SK-N-SH treated with all-trans-retinoic acid at 6 μM for 48 hours (cell line): ENCODE results near the gene PLD1.

Experiments
- ATAC-seq: fragments of 200-7000 bp; cut with Tn5 transposase; 3 replicates; pipeline ENCODE4 v1.9.1; 2020; ENCODE audit warnings: mild to moderate bottlenecking, moderate library complexity
- ARNTL ChIP-seq: fragments of 450-650 bp; formaldehyde crosslinking; IDR thresholded peaks from 2 replicates; pipeline ENCODE4 v1.5.0; 2020; ENCODE audit warnings: low read depth, mild to moderate bottlenecking, moderate library complexity, borderline replicate concordance
- BACH2 ChIP-seq: fragments of 250-450 bp; sonication (Bioruptor Pico); IDR thresholded peaks from 2 replicates; pipeline ENCODE4 v1.9.0; 2021; ENCODE audit warnings: mild to moderate bottlenecking, borderline replicate concordance
- CSDC2 ChIP-seq: fragments of 250-450 bp; sonication (Bioruptor Pico); IDR thresholded peaks from 2 replicates; pipeline ENCODE4 v1.5.0; 2020; ENCODE audit warnings: mild to moderate bottlenecking, moderate library complexity
- ESRRG ChIP-seq: fragments of 250-450 bp; sonication (Bioruptor Pico); IDR thresholded peaks from 2 replicates; pipeline ENCODE4 v1.6.1; 2021; ENCODE audit warnings: mild to moderate bottlenecking
- GLIS3 ChIP-seq: fragments of 250-450 bp; sonication (Bioruptor Pico); IDR thresholded peaks from 2 replicates; pipeline ENCODE4 v1.5.0; 2020; ENCODE audit warnings: mild to moderate bottlenecking, moderate library complexity
- ISL1 ChIP-seq: fragments of 250-450 bp; sonication (Bioruptor Pico); IDR thresholded peaks from 2 replicates; pipeline ENCODE4 v2.1.2; 2022; ENCODE audit warnings: mild to moderate bottlenecking, moderate library complexity
- OSR1 ChIP-seq: fragments of 250-450 bp; sonication (Bioruptor Pico); IDR thresholded peaks from 2 replicates; pipeline ENCODE4 v1.8.0; 2022; ENCODE audit warnings: moderate library complexity, mild to moderate bottlenecking, inconsistent platforms
- PPARA ChIP-seq: fragments of 250-450 bp; sonication (Bioruptor Pico); IDR thresholded peaks from 2 replicates; pipeline ENCODE4 v1.5.0; 2020; ENCODE audit warnings: mild to moderate bottlenecking, borderline replicate concordance
- RARB ChIP-seq: fragments of 250-450 bp; sonication (Bioruptor Pico); IDR thresholded peaks from 2 replicates; pipeline ENCODE4 v1.8.0; 2021; ENCODE audit warnings: mild to moderate bottlenecking, moderate library complexity
- SNAI2 ChIP-seq: fragments of 250-450 bp; sonication (Bioruptor Pico); IDR thresholded peaks from 2 replicates; pipeline ENCODE4 v1.5.0; 2020; ENCODE audit warnings: mild to moderate bottlenecking, moderate library complexity
- TCF4 ChIP-seq: fragments of 250-450 bp; sonication (Bioruptor Pico); IDR thresholded peaks from 2 replicates; pipeline ENCODE4 v1.8.0; 2021; ENCODE audit warnings: mild to moderate bottlenecking, moderate library complexity, borderline replicate concordance
- TOX ChIP-seq: fragments of 250-450 bp; sonication (Bioruptor Pico); IDR thresholded peaks from 2 replicates; pipeline ENCODE4 v1.8.0; 2021; ENCODE audit warnings: mild to moderate bottlenecking, moderate library complexity, borderline replicate concordance
- ZC3H10 ChIP-seq: fragments of 250-450 bp; sonication (Bioruptor Pico); IDR thresholded peaks from 2 replicates; pipeline ENCODE4 v1.5.1; 2021; ENCODE audit warnings: mild to moderate bottlenecking, moderate library complexity
- ZFP3 ChIP-seq: fragments of 250-450 bp; sonication (Bioruptor Pico); IDR thresholded peaks from 2 replicates; pipeline ENCODE4 v1.5.0; 2020; ENCODE audit warnings: mild to moderate bottlenecking, moderate library complexity
- ZFP30 ChIP-seq: fragments of 450-650 bp; formaldehyde crosslinking; IDR thresholded peaks from 2 replicates; pipeline ENCODE4 v1.5.0; 2022; ENCODE audit warnings: mild to moderate bottlenecking, moderate library complexity
- ZNF565 ChIP-seq: fragments of 450-650 bp; formaldehyde crosslinking; conservative IDR thresholded peaks from 2 replicates; pipeline ENCODE4 v1.5.0; 2020; ENCODE audit warnings: low read depth, mild to moderate bottlenecking, moderate library complexity
- ZNF70 ChIP-seq: fragments of 450-650 bp; formaldehyde crosslinking; IDR thresholded peaks from 2 replicates; pipeline ENCODE4 v1.5.0; 2020; ENCODE audit warnings: mild to moderate bottlenecking, moderate library complexity
- ZNF8 ChIP-seq: fragments of 450-650 bp; formaldehyde crosslinking; IDR thresholded peaks from 2 replicates; pipeline ENCODE4 v1.5.0; 2020; ENCODE audit warnings: mild to moderate bottlenecking, moderate library complexity
- TF ChIP-seq, protein P1 (sequence below): fragments of 250-450 bp; sonication (Bioruptor Pico); IDR thresholded peaks from 2 replicates; pipeline ENCODE4 v1.5.0; 2020; ENCODE audit warnings: mild to moderate bottlenecking, moderate library complexity
- TF ChIP-seq, protein P2 (sequence below): fragments of 250-450 bp; sonication (Bioruptor Pico); IDR thresholded peaks from 2 replicates; pipeline ENCODE4 v1.5.1; 2020; ENCODE audit warnings: low read depth, mild to moderate bottlenecking, moderate library complexity
- TF ChIP-seq, protein P3 (sequence below): fragments of 250-450 bp; sonication (Bioruptor Pico); IDR thresholded peaks from 2 replicates; pipeline ENCODE4 v1.5.1; 2021; ENCODE audit warnings: mild to moderate bottlenecking, moderate library complexity
- TF ChIP-seq, protein P4 (sequence below): fragments of 250-450 bp; sonication (Bioruptor Pico); IDR thresholded peaks from 2 replicates; pipeline ENCODE4 v1.8.0; 2021; ENCODE audit warnings: low read depth, mild to moderate bottlenecking, moderate library complexity, borderline replicate concordance
- TF ChIP-seq, protein P5 (sequence below): fragments of 250-450 bp; sonication (Bioruptor Pico); IDR thresholded peaks from 2 replicates; pipeline ENCODE4 v1.8.0; 2020; ENCODE audit warnings: mild to moderate bottlenecking, moderate library complexity, borderline replicate concordance

Gene PLD1

DNA sequence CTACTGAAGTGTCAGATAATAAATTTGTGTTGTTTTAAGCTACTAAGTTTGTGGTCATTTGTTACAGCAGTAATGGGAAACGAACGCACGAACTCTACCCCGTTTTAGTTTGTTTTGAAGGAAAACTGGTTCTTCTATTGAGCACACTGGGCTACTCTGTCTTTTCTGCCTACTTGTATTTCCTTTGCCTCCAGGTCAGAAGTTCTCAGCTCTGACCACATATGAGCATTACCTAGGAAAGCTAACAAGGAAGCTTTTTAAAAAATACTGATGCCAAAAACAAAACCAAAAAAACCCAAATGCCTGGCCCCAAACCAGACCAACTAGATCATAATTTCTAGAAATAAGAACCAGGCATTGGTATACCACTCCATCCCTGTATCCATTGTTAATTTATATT, 193.5 kb downstream of the PLD1 start:
- ATAC-seq: no peak
- no peak for TF ChIP-seq SNAI2 (CRISPR knock-in tag)
- TF ChIP-seq ZFP30 (CRISPR knock-in tag): no peak
- TF ChIP-seq BACH2 (CRISPR knock-in tag): no peak

DNA sequence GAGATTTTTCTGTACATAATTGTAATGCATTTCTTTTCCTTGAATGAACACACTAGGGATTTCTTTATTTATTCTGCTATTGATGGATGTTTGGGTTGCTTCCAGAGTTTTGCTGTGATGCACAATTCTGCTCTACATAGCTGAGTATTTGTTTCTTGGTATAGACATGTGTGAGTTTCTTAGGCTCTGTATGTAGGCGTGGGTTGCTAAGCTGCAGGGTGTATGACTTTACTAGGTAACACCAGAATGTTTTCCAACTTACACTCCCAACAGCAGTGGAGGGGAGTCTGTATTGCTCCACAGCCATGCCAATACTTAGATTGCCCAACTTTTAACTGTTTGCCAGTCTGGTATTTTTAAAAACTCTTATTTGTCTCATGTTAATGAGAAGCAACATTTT, 194.6 kb downstream of the PLD1 start:
- no peak for ATAC-seq
- TF ChIP-seq CSDC2 (no peak), RARB (CRISPR knock-in tag) (no peak), ZFP3 (CRISPR knock-in tag) (no peak), ISL1 (CRISPR knock-in tag) (no peak), ZNF70 (no peak), GLIS3 (CRISPR knock-in tag) (no peak), SNAI2 (CRISPR knock-in tag) (no peak), PPARA (CRISPR knock-in tag) (no peak), OSR1 (CRISPR knock-in tag) (no peak), ZNF565 (CRISPR knock-in tag) (no peak), ZNF8 (CRISPR knock-in tag) (no peak), ARNTL (CRISPR knock-in tag) (no peak), ZC3H10 (CRISPR knock-in tag) (no peak), TCF4 (CRISPR knock-in tag) (no peak), ZFP30 (CRISPR knock-in tag) (no peak)
- TF ChIP-seq, protein P1, sequence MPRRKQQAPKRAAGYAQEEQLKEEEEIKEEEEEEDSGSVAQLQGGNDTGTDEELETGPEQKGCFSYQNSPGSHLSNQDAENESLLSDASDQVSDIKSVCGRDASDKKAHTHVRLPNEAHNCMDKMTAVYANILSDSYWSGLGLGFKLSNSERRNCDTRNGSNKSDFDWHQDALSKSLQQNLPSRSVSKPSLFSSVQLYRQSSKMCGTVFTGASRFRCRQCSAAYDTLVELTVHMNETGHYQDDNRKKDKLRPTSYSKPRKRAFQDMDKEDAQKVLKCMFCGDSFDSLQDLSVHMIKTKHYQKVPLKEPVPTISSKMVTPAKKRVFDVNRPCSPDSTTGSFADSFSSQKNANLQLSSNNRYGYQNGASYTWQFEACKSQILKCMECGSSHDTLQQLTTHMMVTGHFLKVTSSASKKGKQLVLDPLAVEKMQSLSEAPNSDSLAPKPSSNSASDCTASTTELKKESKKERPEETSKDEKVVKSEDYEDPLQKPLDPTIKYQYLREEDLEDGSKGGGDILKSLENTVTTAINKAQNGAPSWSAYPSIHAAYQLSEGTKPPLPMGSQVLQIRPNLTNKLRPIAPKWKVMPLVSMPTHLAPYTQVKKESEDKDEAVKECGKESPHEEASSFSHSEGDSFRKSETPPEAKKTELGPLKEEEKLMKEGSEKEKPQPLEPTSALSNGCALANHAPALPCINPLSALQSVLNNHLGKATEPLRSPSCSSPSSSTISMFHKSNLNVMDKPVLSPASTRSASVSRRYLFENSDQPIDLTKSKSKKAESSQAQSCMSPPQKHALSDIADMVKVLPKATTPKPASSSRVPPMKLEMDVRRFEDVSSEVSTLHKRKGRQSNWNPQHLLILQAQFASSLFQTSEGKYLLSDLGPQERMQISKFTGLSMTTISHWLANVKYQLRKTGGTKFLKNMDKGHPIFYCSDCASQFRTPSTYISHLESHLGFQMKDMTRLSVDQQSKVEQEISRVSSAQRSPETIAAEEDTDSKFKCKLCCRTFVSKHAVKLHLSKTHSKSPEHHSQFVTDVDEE (CRISPR knock-in tag): no peak
- TF ChIP-seq, protein P2, sequence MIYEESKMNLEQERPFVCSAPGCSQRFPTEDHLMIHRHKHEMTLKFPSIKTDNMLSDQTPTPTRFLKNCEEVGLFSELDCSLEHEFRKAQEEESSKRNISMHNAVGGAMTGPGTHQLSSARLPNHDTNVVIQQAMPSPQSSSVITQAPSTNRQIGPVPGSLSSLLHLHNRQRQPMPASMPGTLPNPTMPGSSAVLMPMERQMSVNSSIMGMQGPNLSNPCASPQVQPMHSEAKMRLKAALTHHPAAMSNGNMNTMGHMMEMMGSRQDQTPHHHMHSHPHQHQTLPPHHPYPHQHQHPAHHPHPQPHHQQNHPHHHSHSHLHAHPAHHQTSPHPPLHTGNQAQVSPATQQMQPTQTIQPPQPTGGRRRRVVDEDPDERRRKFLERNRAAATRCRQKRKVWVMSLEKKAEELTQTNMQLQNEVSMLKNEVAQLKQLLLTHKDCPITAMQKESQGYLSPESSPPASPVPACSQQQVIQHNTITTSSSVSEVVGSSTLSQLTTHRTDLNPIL (CRISPR knock-in tag): no peak
- TF ChIP-seq, protein P3, sequence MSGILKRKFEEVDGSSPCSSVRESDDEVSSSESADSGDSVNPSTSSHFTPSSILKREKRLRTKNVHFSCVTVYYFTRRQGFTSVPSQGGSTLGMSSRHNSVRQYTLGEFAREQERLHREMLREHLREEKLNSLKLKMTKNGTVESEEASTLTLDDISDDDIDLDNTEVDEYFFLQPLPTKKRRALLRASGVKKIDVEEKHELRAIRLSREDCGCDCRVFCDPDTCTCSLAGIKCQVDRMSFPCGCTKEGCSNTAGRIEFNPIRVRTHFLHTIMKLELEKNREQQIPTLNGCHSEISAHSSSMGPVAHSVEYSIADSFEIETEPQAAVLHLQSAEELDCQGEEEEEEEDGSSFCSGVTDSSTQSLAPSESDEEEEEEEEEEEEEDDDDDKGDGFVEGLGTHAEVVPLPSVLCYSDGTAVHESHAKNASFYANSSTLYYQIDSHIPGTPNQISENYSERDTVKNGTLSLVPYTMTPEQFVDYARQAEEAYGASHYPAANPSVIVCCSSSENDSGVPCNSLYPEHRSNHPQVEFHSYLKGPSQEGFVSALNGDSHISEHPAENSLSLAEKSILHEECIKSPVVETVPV (CRISPR knock-in tag): no peak
- TF ChIP-seq, protein P4, sequence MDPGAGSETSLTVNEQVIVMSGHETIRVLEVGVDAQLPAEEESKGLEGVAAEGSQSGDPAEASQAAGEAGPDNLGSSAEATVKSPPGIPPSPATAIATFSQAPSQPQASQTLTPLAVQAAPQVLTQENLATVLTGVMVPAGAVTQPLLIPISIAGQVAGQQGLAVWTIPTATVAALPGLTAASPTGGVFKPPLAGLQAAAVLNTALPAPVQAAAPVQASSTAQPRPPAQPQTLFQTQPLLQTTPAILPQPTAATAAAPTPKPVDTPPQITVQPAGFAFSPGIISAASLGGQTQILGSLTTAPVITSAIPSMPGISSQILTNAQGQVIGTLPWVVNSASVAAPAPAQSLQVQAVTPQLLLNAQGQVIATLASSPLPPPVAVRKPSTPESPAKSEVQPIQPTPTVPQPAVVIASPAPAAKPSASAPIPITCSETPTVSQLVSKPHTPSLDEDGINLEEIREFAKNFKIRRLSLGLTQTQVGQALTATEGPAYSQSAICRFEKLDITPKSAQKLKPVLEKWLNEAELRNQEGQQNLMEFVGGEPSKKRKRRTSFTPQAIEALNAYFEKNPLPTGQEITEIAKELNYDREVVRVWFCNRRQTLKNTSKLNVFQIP (CRISPR knock-in tag): no peak
- TF ChIP-seq, protein P5, sequence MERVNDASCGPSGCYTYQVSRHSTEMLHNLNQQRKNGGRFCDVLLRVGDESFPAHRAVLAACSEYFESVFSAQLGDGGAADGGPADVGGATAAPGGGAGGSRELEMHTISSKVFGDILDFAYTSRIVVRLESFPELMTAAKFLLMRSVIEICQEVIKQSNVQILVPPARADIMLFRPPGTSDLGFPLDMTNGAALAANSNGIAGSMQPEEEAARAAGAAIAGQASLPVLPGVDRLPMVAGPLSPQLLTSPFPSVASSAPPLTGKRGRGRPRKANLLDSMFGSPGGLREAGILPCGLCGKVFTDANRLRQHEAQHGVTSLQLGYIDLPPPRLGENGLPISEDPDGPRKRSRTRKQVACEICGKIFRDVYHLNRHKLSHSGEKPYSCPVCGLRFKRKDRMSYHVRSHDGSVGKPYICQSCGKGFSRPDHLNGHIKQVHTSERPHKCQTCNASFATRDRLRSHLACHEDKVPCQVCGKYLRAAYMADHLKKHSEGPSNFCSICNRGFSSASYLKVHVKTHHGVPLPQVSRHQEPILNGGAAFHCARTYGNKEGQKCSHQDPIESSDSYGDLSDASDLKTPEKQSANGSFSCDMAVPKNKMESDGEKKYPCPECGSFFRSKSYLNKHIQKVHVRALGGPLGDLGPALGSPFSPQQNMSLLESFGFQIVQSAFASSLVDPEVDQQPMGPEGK (CRISPR knock-in tag): no peak

DNA sequence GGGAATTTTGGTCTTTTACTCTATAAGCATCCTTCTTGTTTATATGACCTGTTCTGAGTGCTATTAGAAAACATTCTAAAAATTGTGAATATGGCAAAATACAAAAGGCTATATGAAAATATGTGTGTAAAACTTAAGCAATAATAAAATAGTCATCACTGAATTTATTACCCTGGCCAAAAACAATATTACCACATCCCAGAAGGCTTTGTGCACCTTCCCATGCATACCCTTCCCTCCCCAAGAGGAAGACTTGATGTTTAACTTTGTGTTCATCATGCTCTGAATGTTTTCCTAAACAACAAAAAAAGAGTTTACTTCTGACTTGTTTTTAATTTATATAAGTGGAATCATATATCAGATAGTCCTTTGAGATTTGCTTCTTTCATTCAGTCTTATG, 195.0 kb downstream of the PLD1 start:
- ATAC-seq: no peak
- TF ChIP-seq ISL1 (CRISPR knock-in tag) (no peak), CSDC2 (no peak), PPARA (CRISPR knock-in tag) (no peak), BACH2 (CRISPR knock-in tag) (no peak), ZFP3 (CRISPR knock-in tag) (no peak), ZNF70 (no peak), ZNF565 (CRISPR knock-in tag) (no peak), ESRRG (no peak), RARB (CRISPR knock-in tag) (no peak), ZC3H10 (CRISPR knock-in tag) (no peak), ZFP30 (CRISPR knock-in tag) (no peak), ARNTL (CRISPR knock-in tag) (no peak), TOX (no peak), ZNF8 (CRISPR knock-in tag) (no peak), TCF4 (CRISPR knock-in tag) (no peak), OSR1 (CRISPR knock-in tag) (no peak)
- TF ChIP-seq, protein P4 (CRISPR knock-in tag): no peak
- TF ChIP-seq, protein P1 (CRISPR knock-in tag): no peak
